ENCODE measurements around the gene UVRAG.

- TF ChIP-seq CTCF (IDR thresholded peaks at IDR 0.05; ENCODE audit: insufficient read depth, low read length) (no peak), REST (IDR thresholded peaks at IDR 0.05; ENCODE audit: insufficient replicate concordance, low read depth) (no peak), POLR2AphosphoS5 (IDR thresholded peaks at IDR 0.05; ENCODE audit: low read depth) (no peak)
Measured at GRCh38 chr11:75884321-75884720, 69.3 kb downstream of the UVRAG start.

Data from HL-60 (cell line).